HepG2 (cell line): ENCODE results near the gene SLIT3. TPM values are rescaled to one million over a fixed set of nuclear protein-coding genes. Genes with fewer than 3 reads are reported as not detected.

Source experiments
- ATAC-seq: fragments of 200-7000 bp; cut with Tn5 transposase; 3 replicates; pipeline ENCODE4 v1.9.1; 2020; ENCODE audit warnings: mild to moderate bottlenecking, moderate library complexity
- BruUV-seq: library from RNA; stranded (reverse); fragments of 400-500 nt; replicated peaks from 2 replicates; lab custom pipeline; 2021; lab: Mats Ljungman, UMichigan
- CTCF ChIA-PET: fragments of 300-600 bp; formaldehyde crosslinking; extraction: SDS; loops from one replicate; lab custom pipeline; 2021; ENCODE audit warnings: low total read pairs, inconsistent platforms, low intra/inter-chr PET ratio; lab: Yijun Ruan, JAX
- POLR2A ChIA-PET: fragments of 350-600 bp; sonication (Branson Sonifier 250); formaldehyde crosslinking; loops from one replicate; lab custom pipeline; 2020; ENCODE audit warnings: antibody characterized with exemption, inconsistent platforms; lab: Yijun Ruan, JAX
- DNase-seq: peaks from one replicate; pipeline ENCODE4 v3.0.0-alpha.2; 2015; ENCODE audit warnings: low spot score
- FAIRE-seq: peaks from 3 replicates; lab custom pipeline; 2011; peaks lifted over from hg19 to GRCh38; lab: Jason Lieb, UNC
- H2AFZ ChIP-seq: one replicate; pipeline ENCODE4 v1.6.1; 2011; ENCODE audit warnings: low read length, inconsistent platforms
- H3K27ac ChIP-seq: fragments of 300-600 bp; 3 replicates; pipeline ENCODE4 v1.8.0; 2011; ENCODE audit warnings: mixed run types, mild to moderate bottlenecking, mixed read lengths, low read length, inconsistent platforms; ENCODE audit not compliant: insufficient read depth; ENCODE audit errors: extremely low read length
- H3K27me3 ChIP-seq, 2 experiments: fragments of 200-600 bp in 1 of 2; 2 replicates in 1 of 2; 3 replicates in 1 of 2; pipeline versions ENCODE4 v1.6.0 to v1.8.0; 2011; ENCODE audit warnings: low read length in 2 of 2, mild to moderate bottlenecking in 2 of 2, moderate library complexity in 2 of 2, inconsistent platforms in 1 of 2; ENCODE audit not compliant: insufficient read depth in 2 of 2, control insufficient read depth in 1 of 2
- H3K36me3 ChIP-seq, 2 experiments: fragments of 200-600 bp in 1 of 2; replicated peaks in 1 of 2; 2 replicates in 1 of 2; 3 replicates in 1 of 2; pipeline versions ENCODE4 v1.5.1 to v1.8.0; 2011; ENCODE audit warnings: low read length in 2 of 2, inconsistent platforms in 1 of 2; ENCODE audit not compliant: insufficient read depth in 2 of 2, control insufficient read depth in 1 of 2
- H3K4me1 ChIP-seq: 2 replicates; pipeline ENCODE4 v1.5.1; 2012; ENCODE audit warnings: low read length, inconsistent platforms; ENCODE audit not compliant: insufficient read depth
- H3K4me2 ChIP-seq: 2 replicates; pipeline ENCODE4 v1.6.0; 2011; ENCODE audit warnings: low read depth, low read length, inconsistent platforms
- H3K4me3 ChIP-seq, 3 experiments: fragments of 200-600 bp in 1 of 3; sonication (generic), shearing (Covaris generic) in 1 of 3; replicated peaks in 1 of 3; 2 replicates each; pipeline ENCODE4 v1.5.1; 2011 to 2016; ENCODE audit warnings: low read length in 3 of 3, inconsistent platforms in 2 of 3, low read depth in 2 of 3, mild to moderate bottlenecking in 2 of 3, control low read depth in 1 of 3, mixed read lengths in 1 of 3; ENCODE audit not compliant: insufficient read depth in 1 of 3
- H3K79me2 ChIP-seq: one replicate; pipeline ENCODE4 v1.6.1; 2011; ENCODE audit warnings: low read length, inconsistent platforms; ENCODE audit not compliant: insufficient read depth
- H3K9ac ChIP-seq: 2 replicates; pipeline ENCODE4 v1.6.0; 2011; ENCODE audit warnings: mild to moderate bottlenecking, low read depth, low read length, inconsistent platforms; ENCODE audit not compliant: insufficient read depth
- H3K9me3 ChIP-seq: 2 replicates; pipeline ENCODE4 v1.5.1; 2012; ENCODE audit warnings: mild to moderate bottlenecking, low read length
- H4K20me1 ChIP-seq: 2 replicates; pipeline ENCODE4 v1.6.0; 2011; ENCODE audit warnings: inconsistent platforms, mild to moderate bottlenecking, low read length, moderate library complexity; ENCODE audit not compliant: insufficient read depth
- KDM5B ChIP-seq: sonication (generic); formaldehyde crosslinking; IDR thresholded peaks from 2 replicates; pipeline ENCODE4 v1.4.0; 2020; ENCODE audit warnings: missing genetic modification reagents, mild to moderate bottlenecking, borderline replicate concordance
- NPAS2 ChIP-seq: sonication (generic); formaldehyde crosslinking; IDR thresholded peaks from 2 replicates; pipeline ENCODE4 v1.8.0; 2022; ENCODE audit warnings: mild to moderate bottlenecking, missing genetic modification reagents, borderline replicate concordance
- POGZ ChIP-seq: sonication (generic); formaldehyde crosslinking; IDR thresholded peaks from 2 replicates; pipeline ENCODE4 v1.4.0; 2020; ENCODE audit warnings: mild to moderate bottlenecking, missing genetic modification reagents
- WGBS: methylation state at CpG from one replicate; pipeline ENCODE4 v1.1.6; 2017; ENCODE audit warnings: low lambda C conversion rate; 5-methylcytosine and 5-hydroxymethylcytosine counted together
- in situ Hi-C: cut with HindIII; loops from 2 replicates; pipeline ENCODE4 v1.10.0; 2017; ENCODE audit warnings: low pct_unique_long_range_greater_than_20kb; ENCODE audit not compliant: extremely low pct_ligation_motif_present
- intact Hi-C: fragments of 100-400 bp; cut with micrococcal nuclease; formaldehyde crosslinking; loops from one replicate; pipeline ENCODE4 v1.10.0; 2022; ENCODE audit not compliant: unreplicated experiment
- polyA plus RNA-seq, 8 experiments: library from polyadenylated mRNA; depleted of rRNA in 3 of 8; stranded (reverse) in 7 of 8; unstranded in 1 of 8; fragments of >200 nt; fragmentation: Illumina TruSeq in 4 of 8; extraction: Trizol in 4 of 8; gene quantifications; 2 replicates each; pipeline versions ENCODE4 v1.2.1 to v1.2.3, GENCODE V29; 2011 to 2016; ENCODE audit warnings: low read depth in 4 of 8, missing spikeins in 1 of 8, mixed read lengths in 1 of 8; ENCODE audit not compliant: insufficient read depth in 1 of 8
- total RNA-seq, 5 experiments: library from RNA; depleted of rRNA; stranded (reverse); fragments of >200 nt; fragmentation: Illumina TruSeq; extraction: Trizol; gene quantifications; 2 replicates each; pipeline ENCODE4 v1.2.3, GENCODE V29; 2016; ENCODE audit warnings: low read depth in 1 of 5
- TF ChIP-seq, protein P1 (sequence below): sonication (generic); formaldehyde crosslinking; IDR thresholded peaks from one replicate; pipeline ENCODE4 v1.5.1; 2020; ENCODE audit warnings: mild to moderate bottlenecking, missing genetic modification reagents; ENCODE audit errors: not compliant biosample characterization
- TF ChIP-seq, protein P2 (sequence below): sonication (generic); formaldehyde crosslinking; IDR thresholded peaks from 2 replicates; pipeline ENCODE4 v1.4.0; 2020; ENCODE audit warnings: missing genetic modification reagents, borderline replicate concordance

Gene SLIT3
- total and polyA plus RNA-seq, 2 of the 13 experiments (the other 11 are each of a cell fraction or from before 2014, with no cell fraction given) = not detected

GRCh38 chr5:168776070-168776469 lies 524.9 kb downstream of the SLIT3 start:
- no peaks in the 10 kb centered on the region for H4K20me1 ChIP-seq
- in situ Hi-C loops = no loop called here
- CTCF ChIA-PET = no interaction called here
- intact Hi-C loops = no loop called here
- no peak for TF ChIP-seq NPAS2
- TF ChIP-seq KDM5B (CRISPR knock-in tag) = no peak
- DNase-seq (no peak), ATAC-seq (no peak), FAIRE-seq (no peak)
- 20% methylated on average over 3 of the region's 9 CpGs for WGBS
- H3K9ac ChIP-seq = no peak overlapping the region
- no peaks in the 10 kb centered on the region for H3K79me2 ChIP-seq
- H3K27ac ChIP-seq = no peak overlapping the region
- H3K27me3 ChIP-seq = peaks cover 3 to 35% of the 10 kb centered on the region in 2 experiments
- no peaks in the 10 kb centered on the region for H3K4me1 ChIP-seq
- H3K4me2 ChIP-seq = no peak overlapping the region
- no TSS peak for BruUV-seq
- no peaks in the 10 kb centered on the region for H3K9me3 ChIP-seq
- no peak overlapping the region for H2AFZ ChIP-seq
- no peak overlapping the region for H3K4me3 ChIP-seq
- no peaks in the 10 kb centered on the region for H3K36me3 ChIP-seq
- POLR2A ChIA-PET = no interaction called here

GRCh38 chr5:168773226-168773625 lies 527.7 kb downstream of the SLIT3 start:
- no peak overlapping the region for H3K4me2 ChIP-seq
- H3K27me3 ChIP-seq = peaks cover 4 to 46% of the 10 kb centered on the region in 2 experiments
- ATAC-seq = no peak
- H3K27ac ChIP-seq = no peak overlapping the region
- H3K4me1 ChIP-seq = no peaks in the 10 kb centered on the region
- BruUV-seq = no TSS peak
- no peaks in the 10 kb centered on the region for H3K9me3 ChIP-seq
- intact Hi-C loops = no loop called here
- no peaks in the 10 kb centered on the region for H3K79me2 ChIP-seq
- no peak overlapping the region for H3K9ac ChIP-seq
- 8% methylated on average over 8 of the region's 9 CpGs for WGBS
- in situ Hi-C loops = no loop called here
- ChIA-PET POLR2A (no interaction called here), CTCF (no interaction called here)
- H3K36me3 ChIP-seq = no peaks in the 10 kb centered on the region
- H3K4me3 ChIP-seq = no peak overlapping the region
- no peak for FAIRE-seq
- no peaks in the 10 kb centered on the region for H4K20me1 ChIP-seq
- no peak for DNase-seq
- H2AFZ ChIP-seq = no peak overlapping the region
- TF ChIP-seq, protein P1, sequence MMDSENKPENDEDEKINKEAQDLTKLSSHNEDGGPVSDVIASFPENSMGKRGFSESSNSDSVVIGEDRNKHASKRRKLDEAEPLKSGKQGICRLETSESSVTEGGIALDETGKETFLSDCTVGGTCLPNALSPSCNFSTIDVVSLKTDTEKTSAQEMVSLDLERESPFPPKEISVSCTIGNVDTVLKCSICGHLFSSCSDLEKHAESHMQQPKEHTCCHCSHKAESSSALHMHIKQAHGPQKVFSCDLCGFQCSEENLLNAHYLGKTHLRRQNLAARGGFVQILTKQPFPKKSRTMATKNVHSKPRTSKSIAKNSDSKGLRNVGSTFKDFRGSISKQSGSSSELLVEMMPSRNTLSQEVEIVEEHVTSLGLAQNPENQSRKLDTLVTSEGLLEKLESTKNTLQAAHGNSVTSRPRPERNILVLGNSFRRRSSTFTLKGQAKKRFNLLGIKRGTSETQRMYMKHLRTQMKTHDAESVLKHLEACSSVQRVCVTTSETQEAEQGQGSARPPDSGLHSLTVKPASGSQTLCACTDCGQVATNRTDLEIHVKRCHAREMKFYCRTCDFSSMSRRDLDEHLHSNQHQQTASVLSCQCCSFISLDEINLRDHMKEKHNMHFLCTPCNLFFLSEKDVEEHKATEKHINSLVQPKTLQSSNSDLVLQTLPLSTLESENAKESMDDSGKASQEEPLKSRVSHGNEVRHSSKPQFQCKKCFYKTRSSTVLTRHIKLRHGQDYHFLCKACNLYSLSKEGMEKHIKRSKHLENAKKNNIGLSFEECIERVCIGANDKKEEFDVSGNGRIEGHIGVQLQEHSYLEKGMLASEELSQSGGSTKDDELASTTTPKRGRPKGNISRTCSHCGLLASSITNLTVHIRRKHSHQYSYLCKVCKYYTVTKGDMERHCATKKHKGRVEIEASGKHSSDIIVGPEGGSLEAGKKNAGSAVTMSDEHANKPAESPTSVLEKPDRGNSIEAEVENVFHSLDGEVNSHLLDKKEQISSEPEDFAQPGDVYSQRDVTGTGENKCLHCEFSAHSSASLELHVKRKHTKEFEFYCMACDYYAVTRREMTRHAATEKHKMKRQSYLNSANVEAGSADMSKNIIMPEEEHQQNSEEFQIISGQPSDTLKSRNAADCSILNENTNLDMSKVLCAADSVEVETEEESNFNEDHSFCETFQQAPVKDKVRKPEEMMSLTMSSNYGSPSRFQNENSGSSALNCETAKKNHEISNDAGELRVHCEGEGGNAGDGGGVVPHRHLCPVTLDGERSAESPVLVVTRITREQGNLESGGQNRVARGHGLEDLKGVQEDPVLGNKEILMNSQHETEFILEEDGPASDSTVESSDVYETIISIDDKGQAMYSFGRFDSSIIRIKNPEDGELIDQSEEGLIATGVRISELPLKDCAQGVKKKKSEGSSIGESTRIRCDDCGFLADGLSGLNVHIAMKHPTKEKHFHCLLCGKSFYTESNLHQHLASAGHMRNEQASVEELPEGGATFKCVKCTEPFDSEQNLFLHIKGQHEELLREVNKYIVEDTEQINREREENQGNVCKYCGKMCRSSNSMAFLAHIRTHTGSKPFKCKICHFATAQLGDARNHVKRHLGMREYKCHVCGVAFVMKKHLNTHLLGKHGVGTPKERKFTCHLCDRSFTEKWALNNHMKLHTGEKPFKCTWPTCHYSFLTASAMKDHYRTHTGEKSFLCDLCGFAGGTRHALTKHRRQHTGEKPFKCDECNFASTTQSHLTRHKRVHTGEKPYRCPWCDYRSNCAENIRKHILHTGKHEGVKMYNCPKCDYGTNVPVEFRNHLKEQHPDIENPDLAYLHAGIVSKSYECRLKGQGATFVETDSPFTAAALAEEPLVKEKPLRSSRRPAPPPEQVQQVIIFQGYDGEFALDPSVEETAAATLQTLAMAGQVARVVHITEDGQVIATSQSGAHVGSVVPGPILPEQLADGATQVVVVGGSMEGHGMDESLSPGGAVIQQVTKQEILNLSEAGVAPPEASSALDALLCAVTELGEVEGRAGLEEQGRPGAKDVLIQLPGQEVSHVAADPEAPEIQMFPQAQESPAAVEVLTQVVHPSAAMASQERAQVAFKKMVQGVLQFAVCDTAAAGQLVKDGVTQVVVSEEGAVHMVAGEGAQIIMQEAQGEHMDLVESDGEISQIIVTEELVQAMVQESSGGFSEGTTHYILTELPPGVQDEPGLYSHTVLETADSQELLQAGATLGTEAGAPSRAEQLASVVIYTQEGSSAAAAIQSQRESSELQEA (CRISPR knock-in tag) = no peak
- TF ChIP-seq, protein P2, sequence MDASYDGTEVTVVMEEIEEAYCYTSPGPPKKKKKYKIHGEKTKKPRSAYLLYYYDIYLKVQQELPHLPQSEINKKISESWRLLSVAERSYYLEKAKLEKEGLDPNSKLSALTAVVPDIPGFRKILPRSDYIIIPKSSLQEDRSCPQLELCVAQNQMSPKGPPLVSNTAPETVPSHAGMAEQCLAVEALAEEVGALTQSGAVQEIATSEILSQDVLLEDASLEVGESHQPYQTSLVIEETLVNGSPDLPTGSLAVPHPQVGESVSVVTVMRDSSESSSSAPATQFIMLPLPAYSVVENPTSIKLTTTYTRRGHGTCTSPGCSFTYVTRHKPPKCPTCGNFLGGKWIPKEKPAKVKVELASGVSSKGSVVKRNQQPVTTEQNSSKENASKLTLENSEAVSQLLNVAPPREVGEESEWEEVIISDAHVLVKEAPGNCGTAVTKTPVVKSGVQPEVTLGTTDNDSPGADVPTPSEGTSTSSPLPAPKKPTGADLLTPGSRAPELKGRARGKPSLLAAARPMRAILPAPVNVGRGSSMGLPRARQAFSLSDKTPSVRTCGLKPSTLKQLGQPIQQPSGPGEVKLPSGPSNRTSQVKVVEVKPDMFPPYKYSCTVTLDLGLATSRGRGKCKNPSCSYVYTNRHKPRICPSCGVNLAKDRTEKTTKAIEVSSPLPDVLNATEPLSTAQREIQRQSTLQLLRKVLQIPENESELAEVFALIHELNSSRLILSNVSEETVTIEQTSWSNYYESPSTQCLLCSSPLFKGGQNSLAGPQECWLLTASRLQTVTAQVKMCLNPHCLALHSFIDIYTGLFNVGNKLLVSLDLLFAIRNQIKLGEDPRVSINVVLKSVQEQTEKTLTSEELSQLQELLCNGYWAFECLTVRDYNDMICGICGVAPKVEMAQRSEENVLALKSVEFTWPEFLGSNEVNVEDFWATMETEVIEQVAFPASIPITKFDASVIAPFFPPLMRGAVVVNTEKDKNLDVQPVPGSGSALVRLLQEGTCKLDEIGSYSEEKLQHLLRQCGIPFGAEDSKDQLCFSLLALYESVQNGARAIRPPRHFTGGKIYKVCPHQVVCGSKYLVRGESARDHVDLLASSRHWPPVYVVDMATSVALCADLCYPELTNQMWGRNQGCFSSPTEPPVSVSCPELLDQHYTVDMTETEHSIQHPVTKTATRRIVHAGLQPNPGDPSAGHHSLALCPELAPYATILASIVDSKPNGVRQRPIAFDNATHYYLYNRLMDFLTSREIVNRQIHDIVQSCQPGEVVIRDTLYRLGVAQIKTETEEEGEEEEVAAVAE (CRISPR knock-in tag) = no peak
- TF ChIP-seq POGZ (CRISPR knock-in tag) = no peak
